GM12864 (cell line): ENCODE data around the gene MTMR12.

Source experiments
- DNase-seq: peaks from one replicate; pipeline ENCODE4 v3.0.0-alpha.2; 2011; ENCODE audit warnings: low read depth
- H3K4me3 ChIP-seq: 2 replicates; pipeline ENCODE4 v1.5.1; 2011; ENCODE audit warnings: mild to moderate bottlenecking, low read depth, low read length, control low read depth
- CTCF ChIP-seq: IDR thresholded peaks from 2 replicates; pipeline ENCODE4 v1.5.1; 2011; ENCODE audit warnings: low read depth, mild to moderate bottlenecking, moderate library complexity, low read length, control low read depth, inconsistent platforms; ENCODE audit errors: missing control alignments

Gene MTMR12

GRCh38 chr5:32279223-32279622 is 33.5 kb downstream of the MTMR12 start:
- DNase-seq, result no peak
- TF ChIP-seq CTCF, result no peak

DNA sequence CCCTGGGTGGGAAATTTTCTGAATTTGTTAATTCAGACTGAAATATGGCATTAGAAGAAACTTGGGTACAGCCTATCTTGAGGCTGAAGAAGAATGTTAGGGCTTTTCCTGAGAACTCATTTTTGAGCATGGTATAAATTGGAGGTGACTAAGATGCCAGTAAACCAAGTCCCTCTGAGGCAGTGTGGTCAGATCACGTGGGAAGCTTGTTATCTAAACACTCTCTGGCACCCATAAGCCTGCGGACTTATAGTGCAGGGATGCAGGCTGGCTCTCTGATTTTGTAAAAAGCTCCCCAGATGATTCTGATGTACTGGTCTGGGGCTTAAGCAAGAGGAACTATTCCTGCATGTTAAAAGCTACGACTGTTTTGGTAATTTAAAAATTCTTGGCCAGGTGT is 34.3 kb downstream of the MTMR12 start:
- no peak for DNase-seq
- TF ChIP-seq CTCF, result no peak

More at GRCh38 chr5:32279223-32279622, 33.5 kb downstream of the MTMR12 start:
- no peak overlapping the region for H3K4me3 ChIP-seq

GRCh38 chr5:32277798-32278197 is 34.9 kb downstream of the MTMR12 start:
- no peak for TF ChIP-seq CTCF
- no peak for DNase-seq
- H3K4me3 ChIP-seq, result no peak overlapping the region

More for the DNA sequence above, 34.3 kb downstream of the MTMR12 start:
- H3K4me3 ChIP-seq, result no peak overlapping the region

DNA sequence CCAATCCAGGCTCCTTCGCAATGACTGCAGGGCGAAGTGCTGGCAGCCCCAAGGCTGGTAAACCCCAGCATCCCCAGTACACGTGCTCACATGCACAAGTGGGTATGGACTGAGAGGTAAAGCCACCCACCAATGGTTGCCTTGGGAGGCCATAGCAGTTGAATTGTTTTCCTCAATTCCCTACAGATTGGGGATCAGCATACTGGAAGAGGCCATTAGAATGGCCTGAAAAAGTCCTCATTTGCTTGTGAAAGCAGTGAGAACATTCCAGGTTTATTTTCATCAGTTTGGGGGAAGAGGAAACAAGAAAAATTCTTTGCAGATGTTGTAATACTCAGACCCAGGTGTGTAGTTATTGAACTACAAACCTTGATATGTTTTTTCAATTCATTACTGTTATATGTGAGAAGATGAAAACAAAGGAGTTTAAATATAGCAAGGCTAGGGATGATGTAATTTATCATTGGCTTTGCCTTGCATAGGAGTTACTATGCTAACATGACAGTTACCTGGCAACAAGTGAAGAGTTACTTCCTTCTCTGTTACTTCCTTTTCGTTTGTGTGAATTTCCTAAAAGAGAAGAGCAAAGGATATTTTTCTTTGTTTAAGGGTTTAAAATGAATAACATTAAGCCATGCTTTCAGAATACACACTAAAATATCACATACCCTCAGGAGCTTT is 36.4 kb downstream of the MTMR12 start:
- TF ChIP-seq CTCF, result no peak
- DNase-seq, result no peak
- H3K4me3 ChIP-seq, result no peak overlapping the region

GRCh38 chr5:32275396-32275741 is 37.4 kb downstream of the MTMR12 start:
- no peak overlapping the region for H3K4me3 ChIP-seq
- TF ChIP-seq CTCF, result no peak
- no peak for DNase-seq

DNA sequence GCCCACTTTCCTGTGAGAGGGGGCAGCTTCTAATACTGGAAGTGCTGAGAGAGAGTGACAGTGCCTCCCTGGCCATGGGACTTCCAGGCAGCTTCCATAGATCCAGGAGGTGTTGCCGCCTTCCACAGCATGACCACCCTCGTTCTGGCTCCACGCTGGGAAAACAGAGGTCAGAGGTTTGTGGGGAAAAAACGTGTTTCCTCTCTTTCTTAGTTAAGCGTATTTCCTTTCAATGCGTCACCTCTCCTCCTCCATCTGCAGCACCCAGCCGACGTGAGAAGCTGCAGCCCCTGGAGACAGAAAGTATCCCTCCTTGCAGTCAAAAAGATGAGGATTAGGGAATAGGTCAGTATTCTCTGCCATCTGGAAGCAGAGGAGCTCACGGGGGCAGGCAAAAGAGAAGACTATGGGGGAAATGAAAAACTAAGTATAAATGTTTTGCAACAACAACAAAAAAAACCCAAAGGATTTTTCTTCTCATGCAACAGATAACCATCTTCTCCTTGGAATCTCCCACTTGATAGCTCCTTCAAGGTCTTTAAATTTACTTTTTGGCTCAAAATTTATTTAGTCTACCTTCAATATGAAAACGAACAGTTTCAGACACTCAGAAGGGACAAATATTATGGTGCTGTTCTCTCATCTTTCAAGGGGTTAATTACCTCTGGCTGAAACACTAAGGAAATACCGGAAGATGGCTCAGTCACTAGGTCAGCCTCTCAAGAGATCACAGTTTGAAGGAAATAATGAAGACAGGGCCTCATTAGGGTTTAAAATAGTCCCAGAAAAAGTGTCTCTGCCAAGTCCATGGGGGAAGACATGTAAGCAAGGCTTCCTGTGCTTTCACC is 38.0 kb downstream of the MTMR12 start:
- TF ChIP-seq CTCF, result no peak
- no peak for DNase-seq
- H3K4me3 ChIP-seq, result no peak overlapping the region
